ENCODE data around the gene CA10.

CA10 gene

GRCh38 chr17:52158450-52159042 lies at the start of gene CA10:
TSS of gene CA10 (minus strand) at chr17:52158714.
- no peak for TF ChIP-seq CTCF (IDR thresholded peaks at IDR 0.05; ENCODE audit: low read depth, low read length)

GRCh38 chr17:52207796-52208195 lies 49.3 kb upstream of the CA10 start:
- TF ChIP-seq CTCF (IDR thresholded peaks at IDR 0.05; ENCODE audit: low read depth, low read length) = no peak
- no peak overlapping the region for H3K4me3 ChIP-seq (ENCODE audit: low read depth, low read length)

More at GRCh38 chr17:52158450-52159042, at the start of gene CA10:
- H3K4me3 ChIP-seq (ENCODE audit: low read depth, low read length) = no peak within 1 kb of the TSS

GRCh38 chr17:52202520-52203080 lies 44.1 kb upstream of the CA10 start:
- H3K4me3 ChIP-seq (ENCODE audit: low read depth, low read length) = no peak overlapping the region
- no peak for TF ChIP-seq CTCF (IDR thresholded peaks at IDR 0.05; ENCODE audit: low read depth, low read length)

GRCh38 chr17:52201767-52202519 lies 43.4 kb upstream of the CA10 start:
- no peak for TF ChIP-seq CTCF (IDR thresholded peaks at IDR 0.05; ENCODE audit: low read depth, low read length)

GRCh38 chr17:52191491-52191890 lies 33.0 kb upstream of the CA10 start:
- TF ChIP-seq CTCF (IDR thresholded peaks at IDR 0.05; ENCODE audit: low read depth, low read length) = no peak

More at GRCh38 chr17:52201767-52202519, 43.4 kb upstream of the CA10 start:
- no peak overlapping the region for H3K4me3 ChIP-seq (ENCODE audit: low read depth, low read length)

GRCh38 chr17:52181782-52182181 lies 23.3 kb upstream of the CA10 start:
- no peak overlapping the region for H3K4me3 ChIP-seq (ENCODE audit: low read depth, low read length)
- TF ChIP-seq CTCF (IDR thresholded peaks at IDR 0.05; ENCODE audit: low read depth, low read length) = no peak

More at GRCh38 chr17:52191491-52191890, 33.0 kb upstream of the CA10 start:
- H3K4me3 ChIP-seq (ENCODE audit: low read depth, low read length) = no peak overlapping the region

GRCh38 chr17:52178012-52178411 lies 19.5 kb upstream of the CA10 start:
- H3K4me3 ChIP-seq (ENCODE audit: low read depth, low read length) = no peak overlapping the region
- no peak for TF ChIP-seq CTCF (IDR thresholded peaks at IDR 0.05; ENCODE audit: low read depth, low read length)

Data from WI38 (cell line).